Neural progenitor cell (in vitro differentiated cells): Measurements from ENCODE around the gene TMEM119.

Source experiments
- EZH2 ChIP-seq: fragments of 200-600 bp; sonication (generic); IDR thresholded peaks from 2 replicates; pipeline ENCODE4 v1.6.1; 2017; ENCODE audit warnings: antibody characterized with exemption, mild to moderate bottlenecking, moderate library complexity
- EZH2phosphoT487 ChIP-seq: fragments of 200-600 bp; sonication (generic); IDR thresholded peaks from 2 replicates; pipeline ENCODE4 v1.6.1; 2017; ENCODE audit warnings: antibody characterized with exemption
- TF ChIP-seq, protein P1 (sequence below): fragments of 200-600 bp; sonication (generic); IDR thresholded peaks from 2 replicates; pipeline ENCODE4 v1.5.1; 2017; ENCODE audit warnings: antibody characterized with exemption, mild to moderate bottlenecking

- TF ChIP-seq, protein P1, sequence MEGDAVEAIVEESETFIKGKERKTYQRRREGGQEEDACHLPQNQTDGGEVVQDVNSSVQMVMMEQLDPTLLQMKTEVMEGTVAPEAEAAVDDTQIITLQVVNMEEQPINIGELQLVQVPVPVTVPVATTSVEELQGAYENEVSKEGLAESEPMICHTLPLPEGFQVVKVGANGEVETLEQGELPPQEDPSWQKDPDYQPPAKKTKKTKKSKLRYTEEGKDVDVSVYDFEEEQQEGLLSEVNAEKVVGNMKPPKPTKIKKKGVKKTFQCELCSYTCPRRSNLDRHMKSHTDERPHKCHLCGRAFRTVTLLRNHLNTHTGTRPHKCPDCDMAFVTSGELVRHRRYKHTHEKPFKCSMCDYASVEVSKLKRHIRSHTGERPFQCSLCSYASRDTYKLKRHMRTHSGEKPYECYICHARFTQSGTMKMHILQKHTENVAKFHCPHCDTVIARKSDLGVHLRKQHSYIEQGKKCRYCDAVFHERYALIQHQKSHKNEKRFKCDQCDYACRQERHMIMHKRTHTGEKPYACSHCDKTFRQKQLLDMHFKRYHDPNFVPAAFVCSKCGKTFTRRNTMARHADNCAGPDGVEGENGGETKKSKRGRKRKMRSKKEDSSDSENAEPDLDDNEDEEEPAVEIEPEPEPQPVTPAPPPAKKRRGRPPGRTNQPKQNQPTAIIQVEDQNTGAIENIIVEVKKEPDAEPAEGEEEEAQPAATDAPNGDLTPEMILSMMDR = no peak
- TF ChIP-seq EZH2 = no peak
- TF ChIP-seq EZH2phosphoT487 = no peak
Measured at GRCh38 chr12:108613548-108613947, 15.7 kb upstream of the TMEM119 start.
